ENCODE data around the gene HCFC1.
A peak's percentile ranks its signal among the peaks of the same experiment; 100 is the strongest.

Gene HCFC1

DNA sequence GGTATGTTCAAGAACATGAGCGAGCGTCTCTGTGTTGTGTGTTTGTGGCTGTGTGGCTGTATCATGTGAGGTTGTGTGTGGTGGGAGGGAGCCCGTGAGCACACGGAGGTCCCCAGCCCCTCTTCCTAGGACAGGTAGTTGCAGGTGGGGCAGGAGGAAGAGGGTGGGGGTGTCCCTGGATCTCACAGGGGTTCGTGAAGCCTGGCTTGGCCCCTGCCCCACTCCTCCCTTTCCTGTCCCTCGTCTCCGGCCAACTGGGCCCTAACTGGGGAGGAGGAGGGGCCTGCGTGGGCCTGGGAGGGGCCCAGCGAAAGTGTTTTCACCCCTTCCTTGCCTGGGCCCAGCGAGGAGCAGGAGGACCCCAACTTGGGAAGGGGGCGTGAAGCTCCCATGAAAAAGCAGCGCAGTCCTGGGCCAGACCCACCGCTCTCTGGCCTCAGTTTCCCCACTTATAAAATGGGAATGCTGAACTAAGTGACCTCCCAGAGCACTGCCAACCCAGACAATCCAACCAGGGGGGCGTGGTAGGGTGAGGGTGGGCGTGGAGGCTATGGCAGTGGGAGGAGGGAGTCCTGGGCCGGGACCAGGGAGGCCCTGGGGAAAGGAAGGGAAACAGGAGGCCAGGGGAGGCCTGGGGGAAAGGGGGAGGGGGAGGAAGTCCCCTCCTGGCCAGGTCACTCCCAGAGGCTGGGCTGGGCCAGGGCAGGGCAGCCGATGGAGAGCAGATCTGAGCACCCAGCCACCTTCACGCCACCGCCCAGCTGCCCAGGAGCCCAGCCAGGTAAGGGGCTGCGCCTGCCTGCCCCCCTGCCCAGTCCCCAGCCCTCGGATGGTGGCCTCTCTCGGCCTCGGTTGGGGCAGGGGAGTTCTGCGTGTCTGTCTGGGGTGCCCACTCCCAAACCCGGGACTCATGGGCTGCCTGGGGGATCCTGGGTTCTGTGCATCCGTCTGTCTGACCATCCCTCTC is 67.3 kb downstream of the HCFC1 start, which contains the start of gene AVPR2:
Gene AVPR2 (plus strand): TSS at position 683 of the 967 bp plus-strand sequence. CDS start 473 bp downstream, outside the sequence.
- no peak within 1 kb of the TSS for H3K4me2 ChIP-seq (ENCODE audit: low read length)
- H2BK5ac ChIP-seq (ENCODE audit: low read depth, low read length, poor library complexity), result no peak within 1 kb of the TSS
- H3K4ac ChIP-seq (ENCODE audit: low read depth, low read length), result no peak within 1 kb of the TSS
- no peak for DNase-seq
- H3K4me1 ChIP-seq (ENCODE audit: control insufficient read depth in 1 of 2, insufficient read depth in 2 of 2, low read length in 2 of 2), result peaks cover 12 to 16% of the 10 kb centered on the region in 2 experiments
- H3K79me1 ChIP-seq (ENCODE audit: low read length), result peaks cover 3% of the 10 kb centered on the region
- no peak within 1 kb of the TSS for H3K9ac ChIP-seq (ENCODE audit: low read length)
- H3K4me3 ChIP-seq (ENCODE audit: low read depth, low read length), result no peak within 1 kb of the TSS
- WGBS (ENCODE audit: extremely low coverage, insufficient coverage, insufficient read length), result no CpG with 5 or more reads among the region's 26 CpGs
- no peak within 1 kb of the TSS for H3K27ac ChIP-seq (ENCODE audit: low read depth, low read length)
- no peak within 1 kb of the TSS for H2BK12ac ChIP-seq (ENCODE audit: low read length)
- H3K14ac ChIP-seq (ENCODE audit: low read length), result no peak within 1 kb of the TSS
- no peak within 1 kb of the TSS for H2BK120ac ChIP-seq (ENCODE audit: insufficient read depth, low read length, poor library complexity)
- H4K8ac ChIP-seq (ENCODE audit: low read depth, low read length), result no peak within 1 kb of the TSS
- H3K36me3 ChIP-seq (ENCODE audit: control insufficient read depth in 1 of 2, insufficient read depth in 2 of 2, low read length in 2 of 2), result no peaks in the 10 kb centered on the region
- H3K27me3 ChIP-seq (ENCODE audit: insufficient read depth, low read length), result no peaks in the 10 kb centered on the region
- peak within 1 kb of the TSS; percentile 25 for H4K91ac ChIP-seq (ENCODE audit: low read depth, low read length)
- no peak within 1 kb of the TSS for H2AFZ ChIP-seq (ENCODE audit: insufficient read depth, low read length, poor library complexity)
- H3K23ac ChIP-seq (ENCODE audit: low read length), result no peak within 1 kb of the TSS
- H3K79me2 ChIP-seq (ENCODE audit: control insufficient read depth, insufficient read depth, low read length, poor library complexity), result peaks cover 2% of the 10 kb centered on the region
- H2AK5ac ChIP-seq (ENCODE audit: low read length), result peak within 1 kb of the TSS; percentile 2
- no peak within 1 kb of the TSS for H4K12ac ChIP-seq (ENCODE audit: low read depth, low read length)
- peak within 1 kb of the TSS; percentile 17 for H3K18ac ChIP-seq (ENCODE audit: low read length)
- H3K9me3 ChIP-seq (ENCODE audit: insufficient read depth, low read depth, low read length), result no peaks in the 10 kb centered on the region

- Histone ChIP-seq H3K14ac (ENCODE audit: low read length) (no peak overlapping the region), H3K36me3 (ENCODE audit: control insufficient read depth in 1 of 2, insufficient read depth in 2 of 2, low read length in 2 of 2) (no peaks in the 10 kb centered on the region), H4K12ac (ENCODE audit: low read depth, low read length) (no peak overlapping the region), H2BK120ac (ENCODE audit: insufficient read depth, low read length, poor library complexity) (no peak overlapping the region), H3K9ac (ENCODE audit: low read length) (no peak overlapping the region), H4K91ac (ENCODE audit: low read depth, low read length) (no peak overlapping the region), H3K27ac (ENCODE audit: low read depth, low read length) (no peak overlapping the region), H3K18ac (ENCODE audit: low read length) (no peak overlapping the region), H3K4me1 (ENCODE audit: control insufficient read depth in 1 of 2, insufficient read depth in 2 of 2, low read length in 2 of 2) (peaks cover 12 to 16% of the 10 kb centered on the region in 2 experiments), H3K9me3 (ENCODE audit: insufficient read depth, low read depth, low read length) (no peaks in the 10 kb centered on the region), H2AFZ (ENCODE audit: insufficient read depth, low read length, poor library complexity) (no peak overlapping the region), H3K23ac (ENCODE audit: low read length) (no peak overlapping the region), H3K27me3 (ENCODE audit: insufficient read depth, low read length) (no peaks in the 10 kb centered on the region), H2BK12ac (ENCODE audit: low read length) (no peak overlapping the region), H3K79me1 (ENCODE audit: low read length) (peaks cover 3% of the 10 kb centered on the region), H2BK5ac (ENCODE audit: low read depth, low read length, poor library complexity) (no peak overlapping the region), H4K8ac (ENCODE audit: low read depth, low read length) (no peak overlapping the region), H3K4me2 (ENCODE audit: low read length) (no peak overlapping the region), H3K4me3 (ENCODE audit: low read depth, low read length) (peak overlapping the region; percentile 56), H3K79me2 (ENCODE audit: control insufficient read depth, insufficient read depth, low read length, poor library complexity) (peaks cover 2% of the 10 kb centered on the region), H2AK5ac (ENCODE audit: low read length) (no peak overlapping the region), H3K4ac (ENCODE audit: low read depth, low read length) (no peak overlapping the region)
- DNase-seq, result no peak
- no CpG with 5 or more reads among the region's 18 CpGs for WGBS (ENCODE audit: extremely low coverage, insufficient coverage, insufficient read length)
Measured at GRCh38 chrX:153903238-153903980, 68.2 kb downstream of the HCFC1 start.

DNA sequence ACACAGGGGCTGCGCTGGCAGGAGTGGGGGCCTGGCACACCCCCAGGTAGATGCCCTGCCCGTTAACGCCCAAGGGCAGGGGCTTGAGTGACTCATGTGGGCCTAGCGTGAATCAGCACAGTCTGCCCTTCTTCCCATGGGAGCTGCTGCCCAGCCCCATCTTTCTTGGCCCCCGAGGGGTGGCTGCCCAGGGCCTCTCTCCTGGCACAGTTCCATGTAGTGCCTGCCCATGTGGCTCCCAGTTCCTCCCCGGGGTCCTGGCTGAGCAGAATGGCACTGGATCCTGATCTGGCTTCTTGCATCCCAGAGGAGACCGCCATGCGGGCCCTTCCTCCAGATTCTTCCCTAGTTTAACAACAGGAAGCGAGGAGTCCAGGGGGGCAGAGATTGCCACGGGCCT is 69.2 kb downstream of the HCFC1 start:
- no CpG with 5 or more reads among the region's 10 CpGs for WGBS (ENCODE audit: extremely low coverage, insufficient coverage, insufficient read length)

DNA sequence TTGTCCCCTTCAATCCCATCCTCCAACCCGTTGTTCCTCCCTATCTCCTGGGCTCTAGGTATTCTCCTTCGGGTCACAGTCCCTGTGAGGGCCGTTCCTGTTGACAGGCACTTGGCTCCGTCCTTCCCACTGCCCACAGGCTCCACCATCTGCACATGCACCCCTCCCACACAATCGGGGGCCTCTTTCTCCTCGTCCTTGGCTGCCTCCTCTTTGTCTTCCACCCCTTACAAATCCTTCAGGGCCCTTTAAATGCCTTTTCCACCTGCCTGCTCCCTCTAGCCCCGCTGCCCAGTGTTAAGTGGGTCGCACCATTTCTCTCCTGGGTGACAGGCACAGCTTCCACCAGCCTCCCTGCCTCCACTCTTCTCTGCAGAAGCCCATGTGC is 69.9 kb downstream of the HCFC1 start:
- Histone ChIP-seq H3K27me3 (ENCODE audit: insufficient read depth, low read length) (no peaks in the 10 kb centered on the region), H2BK120ac (ENCODE audit: insufficient read depth, low read length, poor library complexity) (peak overlapping the region; percentile 35), H3K4me3 (ENCODE audit: low read depth, low read length) (no peak overlapping the region), H2BK5ac (ENCODE audit: low read depth, low read length, poor library complexity) (no peak overlapping the region), H3K18ac (ENCODE audit: low read length) (no peak overlapping the region), H4K91ac (ENCODE audit: low read depth, low read length) (no peak overlapping the region), H4K8ac (ENCODE audit: low read depth, low read length) (no peak overlapping the region), H2AK5ac (ENCODE audit: low read length) (peak overlapping the region; percentile 84), H3K36me3 (ENCODE audit: control insufficient read depth in 1 of 2, insufficient read depth in 2 of 2, low read length in 2 of 2) (no peaks in the 10 kb centered on the region), H3K79me2 (ENCODE audit: control insufficient read depth, insufficient read depth, low read length, poor library complexity) (peaks cover 2% of the 10 kb centered on the region), H3K79me1 (ENCODE audit: low read length) (peaks cover 3% of the 10 kb centered on the region), H3K14ac (ENCODE audit: low read length) (no peak overlapping the region), H3K9me3 (ENCODE audit: insufficient read depth, low read depth, low read length) (no peaks in the 10 kb centered on the region), H3K4me1 (ENCODE audit: control insufficient read depth in 1 of 2, insufficient read depth in 2 of 2, low read length in 2 of 2) (peaks cover 12 to 16% of the 10 kb centered on the region in 2 experiments), H3K4me2 (ENCODE audit: low read length) (no peak overlapping the region), H3K4ac (ENCODE audit: low read depth, low read length) (no peak overlapping the region), H3K23ac (ENCODE audit: low read length) (no peak overlapping the region), H4K12ac (ENCODE audit: low read depth, low read length) (no peak overlapping the region), H2BK12ac (ENCODE audit: low read length) (peak overlapping the region; percentile 67), H3K27ac (ENCODE audit: low read depth, low read length) (no peak overlapping the region), H3K9ac (ENCODE audit: low read length) (no peak overlapping the region), H2AFZ (ENCODE audit: insufficient read depth, low read length, poor library complexity) (no peak overlapping the region)
- no peak for DNase-seq
- WGBS (ENCODE audit: extremely low coverage, insufficient coverage, insufficient read length), result no CpG with 5 or more reads among the region's 8 CpGs

More for the DNA sequence above, 69.2 kb downstream of the HCFC1 start:
- Histone ChIP-seq H4K91ac (ENCODE audit: low read depth, low read length) (no peak overlapping the region), H3K4me2 (ENCODE audit: low read length) (no peak overlapping the region), H2BK12ac (ENCODE audit: low read length) (no peak overlapping the region), H4K8ac (ENCODE audit: low read depth, low read length) (no peak overlapping the region), H2BK120ac (ENCODE audit: insufficient read depth, low read length, poor library complexity) (no peak overlapping the region), H3K23ac (ENCODE audit: low read length) (no peak overlapping the region), H3K27ac (ENCODE audit: low read depth, low read length) (no peak overlapping the region), H2BK5ac (ENCODE audit: low read depth, low read length, poor library complexity) (no peak overlapping the region), H3K4ac (ENCODE audit: low read depth, low read length) (no peak overlapping the region), H3K4me1 (ENCODE audit: control insufficient read depth in 1 of 2, insufficient read depth in 2 of 2, low read length in 2 of 2) (peaks cover 12 to 16% of the 10 kb centered on the region in 2 experiments), H3K9me3 (ENCODE audit: insufficient read depth, low read depth, low read length) (no peaks in the 10 kb centered on the region), H2AK5ac (ENCODE audit: low read length) (no peak overlapping the region), H3K4me3 (ENCODE audit: low read depth, low read length) (no peak overlapping the region), H4K12ac (ENCODE audit: low read depth, low read length) (no peak overlapping the region), H3K14ac (ENCODE audit: low read length) (no peak overlapping the region), H3K18ac (ENCODE audit: low read length) (no peak overlapping the region), H3K9ac (ENCODE audit: low read length) (no peak overlapping the region), H2AFZ (ENCODE audit: insufficient read depth, low read length, poor library complexity) (no peak overlapping the region), H3K36me3 (ENCODE audit: control insufficient read depth in 1 of 2, insufficient read depth in 2 of 2, low read length in 2 of 2) (no peaks in the 10 kb centered on the region), H3K79me1 (ENCODE audit: low read length) (peaks cover 3% of the 10 kb centered on the region), H3K27me3 (ENCODE audit: insufficient read depth, low read length) (no peaks in the 10 kb centered on the region), H3K79me2 (ENCODE audit: control insufficient read depth, insufficient read depth, low read length, poor library complexity) (peaks cover 2% of the 10 kb centered on the region)
- no peak for DNase-seq
